Heart left ventricle (tissue), 16 donors: ENCODE results near the gene CALML4. TPM values are rescaled to one million over a fixed set of nuclear protein-coding genes. Genes with fewer than 3 reads are reported as not detected.

Experiments
- ATAC-seq, 4 donors: fragments of 200-7000 bp; cut with Tn5 transposase; one replicate each; pipeline ENCODE4 v1.9.1; 2020 to 2022; ENCODE audit warnings: moderate library complexity in 4 of 4, mild to moderate bottlenecking in 3 of 4, moderate number of reproducible peaks in 1 of 4
- DNase-seq, 5 donors: peaks; one replicate each; pipeline ENCODE4 v3.0.0-alpha.2; 2020
- H3K27ac ChIP-seq, 12 donors: fragments of 200-600 bp; sonication (generic) in 4 of 12; one replicate each; pipeline versions ENCODE4 v1.5.0 to v1.8.0; 2016 to 2022; ENCODE audit warnings: mild to moderate bottlenecking in 2 of 12
- H3K27me3 ChIP-seq, 9 donors: fragments of 200-600 bp; sonication (generic) in 2 of 9; one replicate each; pipeline versions ENCODE4 v1.5.1 to v1.8.0; 2016 to 2022; ENCODE audit warnings: mild to moderate bottlenecking in 3 of 9
- H3K36me3 ChIP-seq, 9 donors: fragments of 200-600 bp; sonication (generic) in 2 of 9; one replicate each; pipeline versions ENCODE4 v1.5.0 to v1.8.0; 2018 to 2022; ENCODE audit warnings: mild to moderate bottlenecking in 2 of 9
- H3K4me1 ChIP-seq, 12 donors: fragments of 200-600 bp; sonication (generic) in 4 of 12; one replicate each; pipeline versions ENCODE4 v1.5.0 to v1.8.0; 2016 to 2022; ENCODE audit warnings: mild to moderate bottlenecking in 3 of 12
- H3K4me3 ChIP-seq, 12 donors: fragments of 200-600 bp; sonication (generic) in 4 of 12; one replicate each; pipeline versions ENCODE4 v1.5.0 to v1.8.0; 2017 to 2022; ENCODE audit warnings: mild to moderate bottlenecking in 9 of 12, moderate library complexity in 4 of 12
- H3K9me3 ChIP-seq, 12 donors: fragments of 200-600 bp; sonication (generic) in 4 of 12; one replicate each; pipeline versions ENCODE4 v1.5.0 to v1.8.0; 2016 to 2022; ENCODE audit warnings: mild to moderate bottlenecking in 1 of 12
- POLR2A ChIP-seq, 2 donors: fragments of 450-650 bp; IDR thresholded peaks; one replicate each; pipeline ENCODE4 v1.6.1; 2017; ENCODE audit warnings: antibody characterized with exemption in 2 of 2, mild to moderate bottlenecking in 2 of 2, moderate library complexity in 2 of 2
- WGBS, 4 donors: extraction: QIAGEN DNeasy Blood & Tissue Kit in 2 of 4; methylation state at CpG; one replicate each; pipeline versions ENCODE4 v1.1.5 to v1.1.7; 2013 to 2018; 5-methylcytosine and 5-hydroxymethylcytosine counted together
- intact Hi-C, 10 donors: fragments of 100-400 bp; cut with DNase I; formaldehyde crosslinking; loops; one replicate each; pipeline versions ENCODE4 v1.11.1 to v1.14.2; 2022
- polyA plus RNA-seq, 2 donors: library from polyadenylated mRNA; stranded (reverse); fragments of 200-250 nt; gene quantifications; one replicate each; pipeline ENCODE4 v1.2.3, GENCODE V29; 2013
- total RNA-seq, 9 donors: library from RNA; depleted of rRNA in 2 of 9; stranded (reverse); fragments of >200 nt in 2 of 9; fragmentation: NEBNext Ultra II Directional in 3 of 9; extraction: Animal tissue kit (Norgen Biotek cat#: 25700) in 3 of 9; gene quantifications; one replicate each; pipeline versions ENCODE4 v1.1.0 to v1.2.4, GENCODE V29; 2016 to 2023
- TF ChIP-seq, protein P1 (sequence below), 12 donors: fragments of 200-600 bp; sonication (generic) in 4 of 12; IDR thresholded peaks; one replicate each; pipeline versions ENCODE4 v1.5.0 to v1.8.0; 2018 to 2022; ENCODE audit warnings: antibody characterized with exemption in 12 of 12, mild to moderate bottlenecking in 5 of 12
- donor health status: ischemic (EF 13 %, LVEDD 7.1; RV severe dilation, severe dysfunction).
- donor health status: healthy with polysubstance abuse.
- donor health status: DM: no; HTN: yes; CAD: no.
- donor health status: DM: no; HTN: no; CAD: no.
- donor health status: ischemic (EF 25% LVEDD 6.9; RV normal size, moderate dysfunction).
- donor health status: ischemic (EF 25% LVEDD 5.7; RV mildly dilated, moderate dysfunction).
- donor health status: healthy.
- donor health status: DM: yes; HTN: yes; CAD: no.
- donor health status: ischemic (EF 35%, LVEDD 5.7; RV mildly dilated, moderate dysfunction).
- donor health status: nonischemic (EF 11% LVEDD 7.7; RV severe dilation, severe dysfunction).
- donor health status: DM: yes; HTN: yes; CAD: no.
- donor health status: PGD.
- donor health status: ischemic (EF 29% LVEDD 5.4; RV normal size, mild dysfunction).
- donor health status: nonischemic (EF 23%, LVEDD 6.1; RV moderate dilation, normal function).

CALML4 gene
- total and polyA plus RNA-seq, 11 donors, result 0.21 to 6.6 (median 1.5) TPM

DNA sequence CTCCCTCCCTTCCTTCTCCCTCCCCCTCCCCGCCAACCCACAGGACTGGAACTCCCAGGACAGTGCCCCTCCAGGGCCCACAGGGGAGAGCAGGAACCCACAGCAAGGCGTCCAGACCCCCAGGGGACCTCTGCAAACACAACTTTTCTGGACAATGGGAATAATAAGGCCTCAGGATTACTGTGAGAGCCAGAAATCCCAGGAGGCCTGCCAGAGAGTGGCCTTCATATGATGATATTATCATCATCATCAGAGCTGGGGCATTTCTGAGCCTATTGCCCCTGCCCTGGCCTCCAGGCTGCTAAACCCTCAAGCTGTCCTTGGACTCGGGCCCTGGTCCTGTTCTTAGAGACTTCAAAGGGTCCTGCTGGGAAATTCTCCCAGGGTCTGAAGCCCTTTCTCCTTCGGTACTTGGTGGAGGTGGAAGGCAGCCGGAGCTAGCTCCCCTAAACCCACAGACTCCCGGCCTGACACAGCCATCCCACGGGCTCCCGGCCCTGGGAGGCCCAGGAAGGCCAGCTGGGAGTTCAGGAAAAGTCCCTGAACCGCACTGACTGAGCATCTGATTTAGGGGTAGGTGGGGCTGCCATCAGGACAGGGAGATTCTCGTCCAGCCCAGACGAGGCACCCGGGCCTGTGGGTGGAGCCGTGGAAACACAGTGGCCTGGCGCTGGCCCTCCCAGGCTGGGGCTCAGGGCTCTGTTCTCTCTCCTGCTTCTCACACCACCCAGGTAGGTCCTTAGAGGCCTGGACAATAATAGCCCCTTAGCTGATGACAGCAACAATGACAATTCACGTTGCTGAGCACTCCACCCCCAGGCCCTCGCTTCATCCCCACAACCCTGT, 4.9 kb downstream of the CALML4 start:
- intact Hi-C loops, result no loop called here
- H3K4me3 ChIP-seq, result no peak overlapping the region
- ATAC-seq (peak in 1 of 4 donors; percentile 21), DNase-seq (no peak)
- H3K27ac ChIP-seq, result no peak overlapping the region
- H3K36me3 ChIP-seq, result peaks cover 0 to 14% (median 0%) of the 10 kb centered on the region in 9 donors
- no peak for TF ChIP-seq POLR2A (IDR thresholded peaks at IDR 0.05)
- TF ChIP-seq, protein P1, sequence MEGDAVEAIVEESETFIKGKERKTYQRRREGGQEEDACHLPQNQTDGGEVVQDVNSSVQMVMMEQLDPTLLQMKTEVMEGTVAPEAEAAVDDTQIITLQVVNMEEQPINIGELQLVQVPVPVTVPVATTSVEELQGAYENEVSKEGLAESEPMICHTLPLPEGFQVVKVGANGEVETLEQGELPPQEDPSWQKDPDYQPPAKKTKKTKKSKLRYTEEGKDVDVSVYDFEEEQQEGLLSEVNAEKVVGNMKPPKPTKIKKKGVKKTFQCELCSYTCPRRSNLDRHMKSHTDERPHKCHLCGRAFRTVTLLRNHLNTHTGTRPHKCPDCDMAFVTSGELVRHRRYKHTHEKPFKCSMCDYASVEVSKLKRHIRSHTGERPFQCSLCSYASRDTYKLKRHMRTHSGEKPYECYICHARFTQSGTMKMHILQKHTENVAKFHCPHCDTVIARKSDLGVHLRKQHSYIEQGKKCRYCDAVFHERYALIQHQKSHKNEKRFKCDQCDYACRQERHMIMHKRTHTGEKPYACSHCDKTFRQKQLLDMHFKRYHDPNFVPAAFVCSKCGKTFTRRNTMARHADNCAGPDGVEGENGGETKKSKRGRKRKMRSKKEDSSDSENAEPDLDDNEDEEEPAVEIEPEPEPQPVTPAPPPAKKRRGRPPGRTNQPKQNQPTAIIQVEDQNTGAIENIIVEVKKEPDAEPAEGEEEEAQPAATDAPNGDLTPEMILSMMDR (IDR thresholded peaks at IDR 0.05), result no peak
- H3K27me3 ChIP-seq, result no peaks in the 10 kb centered on the region
- peaks cover 0 to 40% (median 21%) of the 10 kb centered on the region in 12 donors for H3K4me1 ChIP-seq
- no peaks in the 10 kb centered on the region for H3K9me3 ChIP-seq
- 61 to 72% (median 69%) methylated on average over 14 to 16 of the region's 16 CpGs for WGBS, 4 donors

GRCh38 chr15:68199340-68199739, 5.8 kb downstream of the CALML4 start:
- H3K9me3 ChIP-seq, result no peaks in the 10 kb centered on the region
- H3K4me1 ChIP-seq, result peaks cover 0 to 36% (median 15%) of the 10 kb centered on the region in 12 donors
- intact Hi-C loops, result no loop called here
- 55 to 64% (median 63%) methylated on average over 11 of the region's 11 CpGs for WGBS, 4 donors
- TF ChIP-seq, protein P1 (IDR thresholded peaks at IDR 0.05), result no peak
- no peak for TF ChIP-seq POLR2A (IDR thresholded peaks at IDR 0.05)
- no peak for DNase-seq
- no peak for ATAC-seq
- H3K27me3 ChIP-seq, result no peaks in the 10 kb centered on the region
- no peak overlapping the region for H3K27ac ChIP-seq
- H3K36me3 ChIP-seq, result peaks cover 0 to 17% (median 0%) of the 10 kb centered on the region in 9 donors
- H3K4me3 ChIP-seq, result no peak overlapping the region

GRCh38 chr15:68197661-68198437, 7.3 kb downstream of the CALML4 start:
- H3K36me3 ChIP-seq, result peaks cover 0 to 30% (median 3%) of the 10 kb centered on the region in 9 donors
- 82 to 88% (median 84%) methylated on average over 7 to 11 of the region's 11 CpGs for WGBS, 4 donors
- TF ChIP-seq, protein P1 (IDR thresholded peaks at IDR 0.05), result no peak
- TF ChIP-seq POLR2A (IDR thresholded peaks at IDR 0.05), result no peak
- H3K27me3 ChIP-seq, result no peaks in the 10 kb centered on the region
- no peak for DNase-seq
- no peak for ATAC-seq
- H3K4me3 ChIP-seq, result no peak overlapping the region
- H3K9me3 ChIP-seq, result no peaks in the 10 kb centered on the region
- intact Hi-C loops, result no loop called here
- peaks cover 0 to 39% (median 13%) of the 10 kb centered on the region in 12 donors for H3K4me1 ChIP-seq
- H3K27ac ChIP-seq, result no peak overlapping the region

DNA sequence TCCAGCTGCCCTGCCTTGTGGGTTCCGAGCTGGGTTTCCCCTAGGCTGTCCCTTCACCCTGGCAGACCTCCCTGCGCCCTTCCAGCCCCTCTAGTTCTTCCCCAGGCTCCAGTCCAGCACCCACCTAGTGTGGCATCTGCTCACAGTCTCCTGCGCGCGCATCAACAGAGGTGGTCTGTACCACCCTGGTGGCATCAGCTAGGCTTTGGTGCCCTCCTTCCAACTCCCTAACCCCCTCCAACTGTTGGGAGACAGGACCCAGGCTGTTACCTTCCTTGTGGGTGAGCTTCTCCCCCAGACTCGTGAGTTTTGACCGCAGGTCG, 8.0 kb downstream of the CALML4 start:
- Histone ChIP-seq H3K9me3 (no peaks in the 10 kb centered on the region), H3K36me3 (peaks cover 0 to 37% (median 10%) of the 10 kb centered on the region in 9 donors), H3K4me3 (no peak overlapping the region), H3K4me1 (peaks cover 0 to 45% (median 13%) of the 10 kb centered on the region in 12 donors), H3K27me3 (no peaks in the 10 kb centered on the region), H3K27ac (no peak overlapping the region)
- WGBS, 4 donors, result 93 to 95% (median 94%) methylated on average over 8 of the region's 8 CpGs
- intact Hi-C loops, result no loop called here
- no peak for TF ChIP-seq POLR2A (IDR thresholded peaks at IDR 0.05)
- TF ChIP-seq, protein P1 (IDR thresholded peaks at IDR 0.05), result no peak
- DNase-seq, result no peak
- ATAC-seq, result no peak
